Loucy (cell line): ENCODE data around the gene CRYBA2.

ENCODE experiments used
- H2AFZ ChIP-seq: fragments of 200-600 bp; sonication (generic); 2 replicates; pipeline ENCODE4 v1.6.0; 2016; ENCODE audit warnings: antibody characterized with exemption, mild to moderate bottlenecking, low read length, moderate library complexity
- H3F3A ChIP-seq: fragments of 200-600 bp; 2 replicates; pipeline ENCODE4 v1.6.0; 2016; ENCODE audit warnings: antibody characterized with exemption, low read depth, mild to moderate bottlenecking
- H3K27me3 ChIP-seq: fragments of 200-600 bp; sonication (generic); 2 replicates; pipeline ENCODE4 v1.6.1; 2014; ENCODE audit warnings: low read length, mild to moderate bottlenecking; ENCODE audit not compliant: insufficient read depth, poor library complexity, severe bottlenecking
- H3K36me3 ChIP-seq: fragments of 200-600 bp; sonication (generic); 2 replicates; pipeline ENCODE4 v1.6.1; 2016; ENCODE audit warnings: low read length; ENCODE audit not compliant: insufficient read depth
- H3K4me1 ChIP-seq: fragments of 200-600 bp; sonication (generic); 2 replicates; pipeline ENCODE4 v1.5.1; 2014; ENCODE audit warnings: low read length, mild to moderate bottlenecking; ENCODE audit not compliant: insufficient read depth, poor library complexity, severe bottlenecking
- H3K4me2 ChIP-seq: fragments of 200-600 bp; sonication (generic); 2 replicates; pipeline ENCODE4 v1.6.0; 2014; ENCODE audit warnings: antibody characterized with exemption, low read length, low read depth, mild to moderate bottlenecking; ENCODE audit not compliant: poor library complexity, severe bottlenecking
- H3K4me3 ChIP-seq: fragments of 200-600 bp; sonication (generic); 2 replicates; pipeline ENCODE4 v1.5.1; 2014; ENCODE audit warnings: low read length, mild to moderate bottlenecking, mixed read lengths; ENCODE audit not compliant: poor library complexity, severe bottlenecking
- H3K79me2 ChIP-seq: fragments of 200-600 bp; sonication (generic); 2 replicates; pipeline ENCODE4 v1.6.1; 2014; ENCODE audit warnings: low read length; ENCODE audit not compliant: insufficient read depth
- H3K9ac ChIP-seq: fragments of 200-600 bp; sonication (generic); 2 replicates; pipeline ENCODE4 v1.6.0; 2014; ENCODE audit warnings: mild to moderate bottlenecking, low read depth, low read length, moderate library complexity; ENCODE audit not compliant: poor library complexity, severe bottlenecking
- H3K9me2 ChIP-seq: fragments of 200-600 bp; sonication (generic); replicated peaks from 2 replicates; pipeline ENCODE4 v1.6.1; 2016; ENCODE audit warnings: low read depth, low read length, mixed read lengths
- H3K9me3 ChIP-seq: fragments of 200-600 bp; sonication (generic); 2 replicates; pipeline ENCODE4 v1.6.1; 2014; ENCODE audit warnings: mild to moderate bottlenecking, antibody characterized with exemption, low read length, low read depth; ENCODE audit not compliant: insufficient read depth
- H4K20me1 ChIP-seq: fragments of 200-600 bp; sonication (generic); 2 replicates; pipeline ENCODE4 v1.6.0; 2014; ENCODE audit warnings: antibody characterized with exemption, low read length, mild to moderate bottlenecking; ENCODE audit not compliant: insufficient read depth, poor library complexity, severe bottlenecking
- CTCF ChIP-seq: fragments of 200-600 bp; sonication (generic); conservative IDR thresholded peaks from 2 replicates; pipeline ENCODE4 v1.5.1; 2014; ENCODE audit warnings: mild to moderate bottlenecking, antibody characterized with exemption, low read length
- EZH2phosphoT487 ChIP-seq: fragments of 200-600 bp; IDR thresholded peaks from 2 replicates; pipeline ENCODE4 v1.6.1; 2018; ENCODE audit warnings: antibody characterized with exemption, mild to moderate bottlenecking, moderate library complexity, borderline replicate concordance

Gene CRYBA2

GRCh38 chr2:218983263-218983933, 9.8 kb downstream of the CRYBA2 start:
- no peak overlapping the region for H3K4me3 ChIP-seq
- TF ChIP-seq CTCF (no peak), EZH2phosphoT487 (no peak)
- H3K27me3 ChIP-seq, result no peaks in the 10 kb centered on the region

GRCh38 chr2:218982586-218983262, 10.5 kb downstream of the CRYBA2 start:
- H3K4me2 ChIP-seq, result no peak overlapping the region
- H3K9ac ChIP-seq, result no peak overlapping the region
- H2AFZ ChIP-seq, result no peak overlapping the region
- H3K79me2 ChIP-seq, result no peaks in the 10 kb centered on the region
- no peak overlapping the region for H3K4me3 ChIP-seq
- H3K36me3 ChIP-seq, result no peaks in the 10 kb centered on the region
- H3K27me3 ChIP-seq, result no peaks in the 10 kb centered on the region
- TF ChIP-seq CTCF (no peak), EZH2phosphoT487 (no peak)
- H4K20me1 ChIP-seq, result no peaks in the 10 kb centered on the region
- H3F3A ChIP-seq, result no peaks in the 10 kb centered on the region
- H3K9me3 ChIP-seq, result no peaks in the 10 kb centered on the region
- H3K9me2 ChIP-seq, result no peaks in the 10 kb centered on the region
- H3K4me1 ChIP-seq, result peaks cover 4% of the 10 kb centered on the region

More at GRCh38 chr2:218983263-218983933, 9.8 kb downstream of the CRYBA2 start:
- Histone ChIP-seq H3K4me2 (no peak overlapping the region), H3F3A (no peaks in the 10 kb centered on the region), H3K79me2 (no peaks in the 10 kb centered on the region), H4K20me1 (no peaks in the 10 kb centered on the region), H3K9me3 (no peaks in the 10 kb centered on the region), H3K4me1 (peaks cover 4% of the 10 kb centered on the region), H3K36me3 (no peaks in the 10 kb centered on the region), H3K9ac (no peak overlapping the region), H3K9me2 (no peaks in the 10 kb centered on the region), H2AFZ (no peak overlapping the region)

- H3K4me3 ChIP-seq, result no peak overlapping the region
- no peak for TF ChIP-seq EZH2phosphoT487
- TF ChIP-seq CTCF, result no peak
These were observed 11.2 kb downstream of the CRYBA2 start for GRCh38 chr2:218981881-218982585.

More at GRCh38 chr2:218981881-218982585, 11.2 kb downstream of the CRYBA2 start:
- H3K4me1 ChIP-seq, result peaks cover 4% of the 10 kb centered on the region
- no peaks in the 10 kb centered on the region for H3K9me2 ChIP-seq
- no peaks in the 10 kb centered on the region for H3K27me3 ChIP-seq
- H4K20me1 ChIP-seq, result no peaks in the 10 kb centered on the region
- no peak overlapping the region for H3K9ac ChIP-seq
- H3K9me3 ChIP-seq, result no peaks in the 10 kb centered on the region
- no peaks in the 10 kb centered on the region for H3F3A ChIP-seq
- no peaks in the 10 kb centered on the region for H3K36me3 ChIP-seq
- H3K79me2 ChIP-seq, result no peaks in the 10 kb centered on the region
- no peak overlapping the region for H3K4me2 ChIP-seq
- no peak overlapping the region for H2AFZ ChIP-seq
